ENCODE results near the gene RCOR2. TPM values are rescaled to one million over a fixed set of nuclear protein-coding genes. Genes with fewer than 3 reads are reported as not detected.

The RCOR2 gene
- total and polyA plus RNA-seq, 2 of the 4 experiments (the other 2 are of a cell fraction), result 0.90 to 2.0 TPM

- peaks cover 82% of the 10 kb centered on the region for H4K20me1 ChIP-seq (ENCODE audit: insufficient read depth, low read length)
- H3K18ac ChIP-seq (ENCODE audit: low read depth, low read length), result no peak overlapping the region
- DNase-seq (no peak), ATAC-seq (ENCODE audit: low read depth) (no peak)
- H2AK9ac ChIP-seq (replicated peaks; ENCODE audit: low read depth, low read length, poor library complexity), result no peak overlapping the region
- TF ChIP-seq CHD1 (IDR thresholded peaks at IDR 0.05; ENCODE audit: low read depth, low read length), result no peak
- no peak for TF ChIP-seq MAFK (IDR thresholded peaks at IDR 0.05; ENCODE audit: low read depth, low read length)
- TF ChIP-seq USF2 (IDR thresholded peaks at IDR 0.05; ENCODE audit: low read depth, low read length), result no peak
- TF ChIP-seq BHLHE40 (IDR thresholded peaks at IDR 0.05; ENCODE audit: low read depth, low read length), result no peak
- TF ChIP-seq RFX5 (IDR thresholded peaks at IDR 0.05; ENCODE audit: low read depth, low read length), result no peak
- no peak for TF ChIP-seq CEBPB (IDR thresholded peaks at IDR 0.05; ENCODE audit: low read depth, low read length)
- TF ChIP-seq ELK1 (IDR thresholded peaks at IDR 0.05; ENCODE audit: borderline replicate concordance, low read depth, low read length), result no peak
- TF ChIP-seq CTCF (conservative IDR thresholded peaks at IDR 0.05; ENCODE audit: low read depth, low read length), result no peak
- TF ChIP-seq MXI1 (IDR thresholded peaks at IDR 0.05; ENCODE audit: borderline replicate concordance, low read depth, low read length), result no peak
- TF ChIP-seq FOS (IDR thresholded peaks at IDR 0.05; ENCODE audit: low read depth, low read length), result no peak
- no peaks in the 10 kb centered on the region for H3K36me3 ChIP-seq (ENCODE audit: control insufficient read depth, insufficient read depth, low read length)
- no peak overlapping the region for H2BK15ac ChIP-seq (ENCODE audit: low read depth, low read length)
- POLR2A ChIA-PET (ENCODE audit: unreplicated experiment), result no interaction called here
- no peak overlapping the region for H3K14ac ChIP-seq (replicated peaks; ENCODE audit: low read depth, low read length)
- H3K9me3 ChIP-seq (ENCODE audit: control insufficient read depth, insufficient read depth, low read length), result no peaks in the 10 kb centered on the region
- no peak overlapping the region for H3K56ac ChIP-seq (ENCODE audit: extremely low read depth, insufficient read depth, low read length)
- peaks cover 24% of the 10 kb centered on the region for H3K4me1 ChIP-seq (ENCODE audit: control insufficient read depth, insufficient read depth, low read length)
- H4K8ac ChIP-seq (ENCODE audit: low read depth in 2 of 2, low read length in 2 of 2), result no peak overlapping the region
- no peak overlapping the region for H2BK120ac ChIP-seq (ENCODE audit: low read depth, low read length)
- WGBS, 2 experiments (ENCODE audit: extremely low coverage in 2 of 2, insufficient read length in 1 of 2), result 100% methylated on average over 1 of the region's 6 CpGs; no CpG with 5 or more reads in 1 of the 2 experiments
- H2AK5ac ChIP-seq (ENCODE audit: low read depth, low read length), result no peak overlapping the region
- H3K4ac ChIP-seq (ENCODE audit: low read depth, low read length), result no peak overlapping the region
- intact Hi-C loops (cut with micrococcal nuclease) (no loop called here), dilution Hi-C loops (cut with HindIII; ENCODE audit: low sequenced_read_pairs, unreplicated experiment) (no loop called here), in situ Hi-C loops (cut with MboI; ENCODE audit: low sequenced_read_pairs) (no loop called here)
- no peaks in the 10 kb centered on the region for H3K27me3 ChIP-seq (ENCODE audit: control insufficient read depth, insufficient read depth, low read length)
- H3K9ac ChIP-seq (ENCODE audit: low read depth, low read length), result no peak overlapping the region
- no peak overlapping the region for H2AFZ ChIP-seq (replicated peaks; ENCODE audit: low read length, poor library complexity)
- no peak overlapping the region for H3K23ac ChIP-seq (ENCODE audit: low read depth, low read length)
- H3K9me1 ChIP-seq (ENCODE audit: insufficient read depth, low read length), result peaks cover 42% of the 10 kb centered on the region
- no peak overlapping the region for H4K91ac ChIP-seq (ENCODE audit: insufficient read depth, low read depth, low read length)
- peaks cover 60 to 83% of the 10 kb centered on the region in 2 experiments for H3K79me1 ChIP-seq (ENCODE audit: low read depth in 1 of 2, low read length in 2 of 2)
- no peak overlapping the region for H3K27ac ChIP-seq (ENCODE audit: insufficient read depth, low read length)
- CTCF ChIA-PET, result no interaction called here
- H3K4me2 ChIP-seq (ENCODE audit: low read depth, low read length), result no peak overlapping the region
- no peak overlapping the region for H2BK20ac ChIP-seq (ENCODE audit: low read depth, low read length)
- no peak overlapping the region for H4K5ac ChIP-seq (ENCODE audit: low read depth, low read length)
- H3K4me3 ChIP-seq (ENCODE audit: insufficient read depth, low read depth, low read length), result no peak overlapping the region
- H2BK5ac ChIP-seq (ENCODE audit: low read depth, low read length, poor library complexity, severe bottlenecking), result no peak overlapping the region
- BruUV-seq (replicated peaks), result no TSS peak
Observed at GRCh38 chr11:63883791-63884190, 33.2 kb downstream of the RCOR2 start.
